Kidney (tissue), 14 donors: Measurements from ENCODE around the gene RSBN1L. TPM values are rescaled to one million over a fixed set of nuclear protein-coding genes. Genes with fewer than 3 reads are reported as not detected.

Experiments used
- DNase-seq, 5 donors: peaks; one replicate each; pipeline ENCODE4 v3.0.0-alpha.2; 2013 to 2020
- FAIRE-seq: peaks from 2 replicates; lab custom pipeline; 2012; peaks lifted over from hg19 to GRCh38; lab: Jason Lieb, UNC
- H3K27ac ChIP-seq, 2 donors: one replicate each; pipeline ENCODE4 v1.7.0; 2013; ENCODE audit warnings: low read depth in 2 of 2, low read length in 2 of 2, inconsistent platforms in 1 of 2
- H3K27me3 ChIP-seq: one replicate; pipeline ENCODE4 v1.7.1; 2013; ENCODE audit warnings: low read length, inconsistent platforms; ENCODE audit not compliant: control insufficient read depth, insufficient read depth
- H3K36me3 ChIP-seq, 3 donors: one replicate each; pipeline versions ENCODE4 v1.7.0 to v1.7.1; 2013; ENCODE audit warnings: low read length in 3 of 3, control low read depth in 1 of 3, inconsistent platforms in 1 of 3; ENCODE audit not compliant: insufficient read depth in 3 of 3, control insufficient read depth in 2 of 3
- H3K4me1 ChIP-seq, 3 donors: one replicate each; pipeline versions ENCODE4 v1.7.0 to v1.7.1; 2013; ENCODE audit warnings: low read length in 3 of 3, inconsistent platforms in 1 of 3, low read depth in 1 of 3; ENCODE audit not compliant: control insufficient read depth in 2 of 3, insufficient read depth in 2 of 3
- H3K4me3 ChIP-seq, 3 donors: one replicate each; pipeline versions ENCODE4 v1.7.0 to v1.8.1; 2013; ENCODE audit warnings: low read length in 3 of 3, control low read depth in 1 of 3, inconsistent platforms in 1 of 3
- H3K9ac ChIP-seq, 3 donors: one replicate each; pipeline versions ENCODE4 v1.7.0 to v1.7.1; 2013; ENCODE audit warnings: low read length in 3 of 3, control low read depth in 1 of 3, inconsistent platforms in 1 of 3
- H3K9me3 ChIP-seq, 3 donors: one replicate each; pipeline versions ENCODE4 v1.7.0 to v1.7.1; 2013; ENCODE audit warnings: low read length in 3 of 3, control low read depth in 1 of 3, inconsistent platforms in 1 of 3; ENCODE audit not compliant: control insufficient read depth in 2 of 3, insufficient read depth in 1 of 3
- CTCF ChIP-seq: IDR thresholded peaks from 3 replicates; pipeline ENCODE4 v1.5.1; 2012; ENCODE audit warnings: mild to moderate bottlenecking, moderate library complexity, borderline replicate concordance; ENCODE audit not compliant: insufficient read depth; ENCODE audit errors: extremely low read depth
- intact Hi-C: fragments of 100-400 bp; cut with DNase I; formaldehyde crosslinking; loops from one replicate; pipeline ENCODE4 v1.11.1; 2022
- polyA plus RNA-seq: library from polyadenylated mRNA; stranded (reverse); fragments of 350-450 nt; fragmentation: Illumina TruSeq; extraction: RNeasy Lipid Tissue Mini Kit (QIAGEN cat#74804); gene quantifications from one replicate; pipeline ENCODE4 v1.2.3, GENCODE V29; 2014; ENCODE audit warnings: low read depth, low replicate concordance; ENCODE audit not compliant: insufficient read depth
- total RNA-seq: library from RNA; stranded (reverse); fragmentation: NEBNext Ultra II Directional; extraction: Animal tissue kit (Norgen Biotek cat#: 25700); gene quantifications from one replicate; pipeline ENCODE4 v1.2.1, GENCODE V29; 2021
- donor health status: control.
- donor health status: control.
- donor health status: control.
- donor health status: control.
- donor health status: control.
- donor health status: DM: yes; HTN: yes; CAD: no.
- donor health status: Normal renal cell carcinoma (clear cell type).

RSBN1L gene
- total and polyA plus RNA-seq, 2 donors from 2014 or later = 7.3 to 18.0 TPM

GRCh38 chr7:77687100-77687746 lies 9.0 kb upstream of the RSBN1L start:
- no peak for TF ChIP-seq CTCF
- no peak overlapping the region for H3K27ac ChIP-seq
- intact Hi-C loops = no loop called here
- no peak overlapping the region for H3K4me3 ChIP-seq
- no peak overlapping the region for H3K9ac ChIP-seq
- H3K9me3 ChIP-seq = no peaks in the 10 kb centered on the region
- DNase-seq = no peak
- peaks cover 0 to 2% (median 0%) of the 10 kb centered on the region in 3 donors for H3K36me3 ChIP-seq
- no peak for FAIRE-seq
- H3K27me3 ChIP-seq = no peaks in the 10 kb centered on the region
- peaks cover 0 to 2% (median 0%) of the 10 kb centered on the region in 3 donors for H3K4me1 ChIP-seq

GRCh38 chr7:77687747-77688144 lies 8.5 kb upstream of the RSBN1L start:
- FAIRE-seq (no peak), DNase-seq (no peak)
- TF ChIP-seq CTCF = no peak
- Histone ChIP-seq H3K9ac (no peak overlapping the region), H3K9me3 (no peaks in the 10 kb centered on the region), H3K27ac (no peak overlapping the region), H3K4me3 (no peak overlapping the region), H3K36me3 (peaks cover 0 to 2% (median 0%) of the 10 kb centered on the region in 3 donors), H3K4me1 (peaks cover 0 to 2% (median 0%) of the 10 kb centered on the region in 3 donors), H3K27me3 (no peaks in the 10 kb centered on the region)
- intact Hi-C loops = no loop called here

- H3K27me3 ChIP-seq = no peaks in the 10 kb centered on the region
- no peak for FAIRE-seq
- no peak for DNase-seq
- no peaks in the 10 kb centered on the region for H3K9me3 ChIP-seq
- H3K9ac ChIP-seq = no peak overlapping the region
- intact Hi-C loops = no loop called here
- no peak overlapping the region for H3K27ac ChIP-seq
- no peak for TF ChIP-seq CTCF
- no peak overlapping the region for H3K4me3 ChIP-seq
- H3K4me1 ChIP-seq = peaks cover 0 to 5% (median 0%) of the 10 kb centered on the region in 3 donors
- H3K36me3 ChIP-seq = no peaks in the 10 kb centered on the region
Measured at GRCh38 chr7:77690289-77690688, 6.0 kb upstream of the RSBN1L start.
